Testis (tissue), 3 donors: ENCODE measurements around the gene TENT5A. TPM values are rescaled to one million over a fixed set of nuclear protein-coding genes. Genes with fewer than 3 reads are reported as not detected.

Experiments used
- DNase-seq: peaks from one replicate; pipeline ENCODE4 v3.0.0-alpha.2; 2019
- H3K27ac ChIP-seq, 2 donors: fragments of 200-600 bp; sonication (generic); one replicate each; pipeline ENCODE4 v1.5.1; 2019
- H3K27me3 ChIP-seq: fragments of 200-600 bp; sonication (generic); one replicate; pipeline ENCODE4 v1.5.1; 2019
- H3K36me3 ChIP-seq: fragments of 200-600 bp; sonication (generic); one replicate; pipeline ENCODE4 v1.5.1; 2017; ENCODE audit warnings: low read depth; ENCODE audit errors: missing control alignments
- H3K4me1 ChIP-seq: fragments of 200-600 bp; sonication (generic); one replicate; pipeline ENCODE4 v1.5.1; 2019
- H3K4me3 ChIP-seq, 2 donors: fragments of 200-600 bp; sonication (generic); one replicate each; pipeline ENCODE4 v1.5.1; 2017 to 2019
- H3K9me3 ChIP-seq: fragments of 200-600 bp; sonication (generic); one replicate; pipeline ENCODE4 v1.5.1; 2017
- POLR2A ChIP-seq: fragments of 450-650 bp; IDR thresholded peaks from one replicate; pipeline ENCODE4 v1.6.1; 2017; ENCODE audit warnings: antibody characterized with exemption, mild to moderate bottlenecking, moderate library complexity
- WGBS, 2 donors: methylation state at CpG; one replicate each; pipeline ENCODE4 v1.1.5; 2018; 5-methylcytosine and 5-hydroxymethylcytosine counted together
- intact Hi-C: fragments of 100-400 bp; cut with DNase I; formaldehyde crosslinking; loops from one replicate; pipeline ENCODE4 v1.15.1; 2023; ENCODE audit warnings: low total_unique reads
- polyA plus RNA-seq: library from polyadenylated mRNA; stranded (reverse); fragments of 350-450 nt; fragmentation: Illumina TruSeq; extraction: RNeasy Lipid Tissue Mini Kit (QIAGEN cat#74804); gene quantifications from one replicate; pipeline ENCODE4 v1.2.3, GENCODE V29; 2014; ENCODE audit warnings: low read depth, low replicate concordance; ENCODE audit not compliant: insufficient read depth
- total RNA-seq, 2 donors: library from RNA; depleted of rRNA; stranded (reverse); fragments of >200 nt; gene quantifications; one replicate each; pipeline ENCODE4 v1.2.3, GENCODE V29; 2016
- TF ChIP-seq, protein P1 (sequence below), 3 experiments: fragments of 450-650 bp in 2 of 3; fragments of 200-600 bp in 1 of 3; sonication (generic) in 1 of 3; IDR thresholded peaks; one replicate each; pipeline ENCODE4 v1.5.1; 2016 to 2019; ENCODE audit warnings: antibody characterized with exemption in 3 of 3, mild to moderate bottlenecking in 2 of 3, moderate library complexity in 1 of 3

TENT5A gene
- total and polyA plus RNA-seq, 3 donors from 2014 or later = 7.0 to 9.2 (median 9.2) TPM

GRCh38 chr6:81736428-81736827 is 16.1 kb downstream of the TENT5A start:
- Histone ChIP-seq H3K4me1 (peaks cover under 1% of the 10 kb centered on the region), H3K27ac (no peak overlapping the region), H3K9me3 (no peaks in the 10 kb centered on the region), H3K36me3 (no peaks in the 10 kb centered on the region), H3K27me3 (no peaks in the 10 kb centered on the region), H3K4me3 (no peak overlapping the region)
- intact Hi-C loops = no loop called here
- DNase-seq = no peak
- TF ChIP-seq, protein P1, sequence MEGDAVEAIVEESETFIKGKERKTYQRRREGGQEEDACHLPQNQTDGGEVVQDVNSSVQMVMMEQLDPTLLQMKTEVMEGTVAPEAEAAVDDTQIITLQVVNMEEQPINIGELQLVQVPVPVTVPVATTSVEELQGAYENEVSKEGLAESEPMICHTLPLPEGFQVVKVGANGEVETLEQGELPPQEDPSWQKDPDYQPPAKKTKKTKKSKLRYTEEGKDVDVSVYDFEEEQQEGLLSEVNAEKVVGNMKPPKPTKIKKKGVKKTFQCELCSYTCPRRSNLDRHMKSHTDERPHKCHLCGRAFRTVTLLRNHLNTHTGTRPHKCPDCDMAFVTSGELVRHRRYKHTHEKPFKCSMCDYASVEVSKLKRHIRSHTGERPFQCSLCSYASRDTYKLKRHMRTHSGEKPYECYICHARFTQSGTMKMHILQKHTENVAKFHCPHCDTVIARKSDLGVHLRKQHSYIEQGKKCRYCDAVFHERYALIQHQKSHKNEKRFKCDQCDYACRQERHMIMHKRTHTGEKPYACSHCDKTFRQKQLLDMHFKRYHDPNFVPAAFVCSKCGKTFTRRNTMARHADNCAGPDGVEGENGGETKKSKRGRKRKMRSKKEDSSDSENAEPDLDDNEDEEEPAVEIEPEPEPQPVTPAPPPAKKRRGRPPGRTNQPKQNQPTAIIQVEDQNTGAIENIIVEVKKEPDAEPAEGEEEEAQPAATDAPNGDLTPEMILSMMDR (IDR thresholded peaks at IDR 0.05) = no peak
- TF ChIP-seq POLR2A = no peak

DNA sequence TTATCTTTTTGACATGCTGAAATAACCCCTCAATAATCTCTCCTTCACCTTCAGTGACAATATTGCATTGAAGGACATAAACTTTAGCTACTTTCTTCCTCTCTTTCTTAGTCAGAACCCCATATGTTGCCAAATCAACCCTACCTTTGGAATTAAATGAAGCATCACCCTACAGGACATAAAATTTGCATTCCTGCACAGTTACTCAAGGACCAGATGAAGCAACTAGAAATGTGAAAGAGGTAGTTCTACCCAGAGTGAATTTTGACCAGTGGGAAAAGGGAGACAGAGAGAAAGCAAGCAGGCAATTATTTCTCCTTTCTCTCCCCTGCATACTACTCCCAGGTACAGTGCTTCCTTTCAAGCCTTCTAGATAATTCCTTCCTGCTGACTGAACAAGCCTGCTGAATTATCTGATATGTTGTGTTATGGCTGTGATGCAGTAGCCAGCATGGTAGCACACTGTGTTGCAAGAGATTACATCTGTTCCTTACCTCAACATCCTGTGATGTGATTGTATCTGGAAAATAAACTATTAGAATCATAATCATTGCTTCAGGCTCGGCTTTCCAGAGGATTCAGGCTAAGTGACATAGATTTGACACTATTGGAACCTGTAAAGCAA is 16.6 kb downstream of the TENT5A start:
- intact Hi-C loops = no loop called here
- WGBS, 2 donors = 89 to 93% methylated on average over 1 of the region's 1 CpG
- Histone ChIP-seq H3K4me3 (no peak overlapping the region), H3K27me3 (no peaks in the 10 kb centered on the region), H3K36me3 (no peaks in the 10 kb centered on the region), H3K4me1 (no peaks in the 10 kb centered on the region), H3K27ac (no peak overlapping the region), H3K9me3 (no peaks in the 10 kb centered on the region)
- TF ChIP-seq, protein P1 (IDR thresholded peaks at IDR 0.05) = no peak
- no peak for TF ChIP-seq POLR2A
- DNase-seq = no peak

DNA sequence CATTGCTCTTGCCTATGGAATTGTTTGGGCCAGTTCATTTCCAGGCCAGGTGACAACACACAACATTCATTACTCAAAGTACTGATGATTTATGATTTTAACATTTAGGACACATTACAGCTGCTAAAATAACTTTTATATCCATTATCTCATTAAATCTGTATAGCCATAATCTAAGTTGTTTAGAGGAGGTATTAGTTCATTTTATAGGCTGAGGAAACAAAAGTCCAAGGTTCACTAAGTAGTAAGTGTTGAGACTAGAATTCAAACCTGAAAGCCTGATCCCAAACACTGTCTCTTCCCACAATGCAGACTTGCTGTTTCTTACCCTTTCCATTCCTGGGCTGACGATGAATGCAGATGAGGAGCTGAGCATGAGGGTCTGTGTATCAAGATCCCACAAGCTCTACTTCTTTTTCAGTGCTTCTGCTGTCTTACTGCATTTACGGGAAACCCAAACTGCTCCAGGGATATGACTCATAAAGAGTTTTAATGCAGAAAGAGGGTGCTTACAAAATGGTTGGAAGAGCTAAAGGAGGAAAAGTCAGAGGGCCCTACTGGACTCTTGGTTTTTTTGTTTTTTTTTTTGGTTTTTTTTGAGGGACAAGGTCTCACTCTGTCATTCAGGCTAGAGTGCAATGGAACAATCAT is 17.9 kb downstream of the TENT5A start:
- intact Hi-C loops = no loop called here
- WGBS, 2 donors = 90 to 93% methylated on average over 2 of the region's 2 CpGs
- no peaks in the 10 kb centered on the region for H3K36me3 ChIP-seq
- H3K27ac ChIP-seq = no peak overlapping the region
- H3K27me3 ChIP-seq = no peaks in the 10 kb centered on the region
- H3K4me3 ChIP-seq = no peak overlapping the region
- DNase-seq = no peak
- no peaks in the 10 kb centered on the region for H3K4me1 ChIP-seq
- TF ChIP-seq, protein P1 (IDR thresholded peaks at IDR 0.05) = no peak
- TF ChIP-seq POLR2A = no peak
- H3K9me3 ChIP-seq = no peaks in the 10 kb centered on the region

- Histone ChIP-seq H3K27ac (no peak overlapping the region), H3K9me3 (no peaks in the 10 kb centered on the region), H3K4me3 (no peak overlapping the region), H3K27me3 (no peaks in the 10 kb centered on the region), H3K36me3 (no peaks in the 10 kb centered on the region), H3K4me1 (no peaks in the 10 kb centered on the region)
- no peak for DNase-seq
- WGBS, 2 donors = 90 to 95% methylated on average over 2 of the region's 2 CpGs
- intact Hi-C loops = no loop called here
- no peak for TF ChIP-seq POLR2A
- TF ChIP-seq, protein P1 (IDR thresholded peaks at IDR 0.05) = no peak
Measured at GRCh38 chr6:81734081-81734480, 18.4 kb downstream of the TENT5A start.

GRCh38 chr6:81731814-81732213 is 20.7 kb downstream of the TENT5A start:
- Histone ChIP-seq H3K4me3 (no peak overlapping the region), H3K27ac (no peak overlapping the region), H3K36me3 (no peaks in the 10 kb centered on the region), H3K9me3 (no peaks in the 10 kb centered on the region), H3K27me3 (no peaks in the 10 kb centered on the region), H3K4me1 (no peaks in the 10 kb centered on the region)
- no peak for DNase-seq
- WGBS, 2 donors = 67 to 100% methylated on average over 1 of the region's 1 CpG
- TF ChIP-seq, protein P1 (IDR thresholded peaks at IDR 0.05) = no peak
- TF ChIP-seq POLR2A = no peak
- intact Hi-C loops = no loop called here
